AG04449 (cell line): ENCODE measurements around the gene TMED10.
A peak's percentile ranks its signal among the peaks of the same experiment; 100 is the strongest.

Experiments used
- CTCF ChIA-PET: fragments of 350-600 bp; formaldehyde crosslinking; extraction: SDS; loops from one replicate; lab custom pipeline; 2021; ENCODE audit warnings: antibody characterized with exemption; lab: Yijun Ruan, JAX
- POLR2A ChIA-PET: fragments of 400-600, 350-600 bp; formaldehyde crosslinking; extraction: SDS; loops from one replicate; lab custom pipeline; 2020; ENCODE audit warnings: antibody characterized with exemption, inconsistent platforms; lab: Yijun Ruan, JAX
- DNase-seq: peaks from one replicate; pipeline ENCODE4 v3.0.0-alpha.2; 2010; ENCODE audit warnings: low read depth, low spot score
- H3K4me3 ChIP-seq: 2 replicates; pipeline ENCODE4 v1.5.1; 2011; ENCODE audit warnings: low read depth, mild to moderate bottlenecking, control low read depth, low read length
- TF ChIP-seq, protein P1 (sequence below): IDR thresholded peaks from one replicate; pipeline ENCODE4 v1.5.1; 2011; ENCODE audit warnings: mild to moderate bottlenecking, moderate library complexity, low read length, control low read depth, inconsistent platforms; ENCODE audit not compliant: insufficient read depth; ENCODE audit errors: missing control alignments

Gene TMED10

DNA sequence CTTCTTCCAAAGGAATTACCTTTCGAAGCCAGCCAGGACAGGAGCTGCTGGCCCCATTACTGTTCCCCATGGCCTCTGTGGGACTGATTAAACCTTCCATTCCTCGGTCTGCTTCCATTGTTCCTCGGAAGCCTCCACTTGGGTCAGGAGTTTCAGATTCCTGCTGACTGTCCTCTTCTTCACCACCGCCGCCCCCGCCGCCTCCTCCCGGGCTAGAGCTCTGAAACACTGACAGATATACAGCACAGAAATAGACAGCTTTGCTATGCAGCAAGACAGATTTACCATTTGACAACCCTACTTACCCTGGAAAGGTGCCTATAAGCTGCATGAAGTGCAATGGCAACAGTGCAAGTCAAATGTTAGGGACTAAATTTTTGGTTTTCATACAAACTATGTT, 85.2 kb downstream of the TMED10 start:
- no peak for DNase-seq
- TF ChIP-seq, protein P1, sequence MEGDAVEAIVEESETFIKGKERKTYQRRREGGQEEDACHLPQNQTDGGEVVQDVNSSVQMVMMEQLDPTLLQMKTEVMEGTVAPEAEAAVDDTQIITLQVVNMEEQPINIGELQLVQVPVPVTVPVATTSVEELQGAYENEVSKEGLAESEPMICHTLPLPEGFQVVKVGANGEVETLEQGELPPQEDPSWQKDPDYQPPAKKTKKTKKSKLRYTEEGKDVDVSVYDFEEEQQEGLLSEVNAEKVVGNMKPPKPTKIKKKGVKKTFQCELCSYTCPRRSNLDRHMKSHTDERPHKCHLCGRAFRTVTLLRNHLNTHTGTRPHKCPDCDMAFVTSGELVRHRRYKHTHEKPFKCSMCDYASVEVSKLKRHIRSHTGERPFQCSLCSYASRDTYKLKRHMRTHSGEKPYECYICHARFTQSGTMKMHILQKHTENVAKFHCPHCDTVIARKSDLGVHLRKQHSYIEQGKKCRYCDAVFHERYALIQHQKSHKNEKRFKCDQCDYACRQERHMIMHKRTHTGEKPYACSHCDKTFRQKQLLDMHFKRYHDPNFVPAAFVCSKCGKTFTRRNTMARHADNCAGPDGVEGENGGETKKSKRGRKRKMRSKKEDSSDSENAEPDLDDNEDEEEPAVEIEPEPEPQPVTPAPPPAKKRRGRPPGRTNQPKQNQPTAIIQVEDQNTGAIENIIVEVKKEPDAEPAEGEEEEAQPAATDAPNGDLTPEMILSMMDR: no peak
- ChIA-PET POLR2A (no interaction called here), CTCF (interaction anchor here (1.1 to 12.6 kb wide), 13 partner anchors 9 to 231 kb away, joined by 3 to 296 read pairs (median 8); partner anchors contain the start of genes PGF and ZC2HC1C)
- no peak overlapping the region for H3K4me3 ChIP-seq

DNA sequence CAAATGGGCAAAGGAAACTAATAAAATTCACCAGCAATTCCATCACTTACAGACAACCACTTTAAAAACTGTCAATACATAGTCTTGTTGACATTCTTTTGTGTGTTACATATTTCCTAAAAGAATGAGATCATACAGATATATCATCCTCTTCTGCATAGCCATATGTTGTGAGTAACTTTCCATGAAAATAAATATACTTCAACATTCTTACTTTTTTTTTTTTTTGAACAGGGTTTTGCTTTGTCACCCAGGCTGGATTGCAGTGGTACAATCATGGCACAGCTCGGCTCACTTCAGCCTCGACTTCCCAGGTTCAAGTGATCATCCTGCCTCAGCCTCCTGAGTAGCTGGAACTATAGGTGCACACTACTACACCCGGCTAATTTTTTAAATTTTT, 86.1 kb downstream of the TMED10 start:
- TF ChIP-seq, protein P1: no peak

DNA sequence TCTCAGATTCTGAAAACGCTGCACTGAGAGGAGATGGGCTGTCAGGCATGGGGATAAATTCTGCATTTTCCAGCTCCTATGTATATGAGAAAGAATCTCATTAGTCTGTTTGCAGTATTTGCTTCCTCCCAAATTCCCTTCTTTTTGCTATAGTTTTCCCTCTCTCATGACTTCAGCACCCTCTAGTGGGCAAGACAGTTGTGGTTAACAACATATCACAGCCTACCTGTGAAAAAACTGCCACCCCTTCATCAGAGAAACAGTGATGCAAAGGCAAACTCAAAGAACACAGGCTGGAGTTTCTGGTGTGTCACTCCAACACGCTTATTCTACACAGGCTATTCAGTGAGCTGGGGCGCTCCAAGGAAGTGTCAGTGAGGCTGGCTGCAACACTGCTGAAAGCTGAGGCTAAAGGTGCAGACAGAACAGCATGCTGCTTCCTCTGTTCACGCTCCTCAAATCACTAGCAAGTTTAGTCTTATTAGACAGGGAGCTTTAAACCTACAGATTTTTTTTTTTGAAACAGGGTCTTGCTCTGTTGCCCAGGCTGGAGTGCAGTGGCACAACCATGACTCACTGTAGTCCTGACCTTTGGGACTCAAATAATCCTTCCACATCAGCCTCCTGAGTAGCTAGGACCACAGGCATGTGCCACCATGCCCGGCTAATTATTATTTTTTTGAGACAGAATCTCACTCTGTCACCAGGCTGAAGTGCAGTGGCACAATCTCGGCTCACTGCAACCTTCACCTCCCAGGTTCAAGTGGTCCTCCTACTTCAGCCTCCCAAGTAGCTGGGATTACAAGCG, 87.6 kb downstream of the TMED10 start:
- DNase-seq: no peak
- no peak overlapping the region for H3K4me3 ChIP-seq
- POLR2A ChIA-PET: no interaction called here
- TF ChIP-seq, protein P1: peak; percentile 60
- CTCF ChIA-PET: interaction anchor here (0.6 to 12.6 kb wide), 59 partner anchors 8 to 480 kb away, joined by 3 to 296 read pairs (median 6); partner anchors contain the start of genes ACYP1, MLH3, PGF and PROX2

More for the DNA sequence above, 86.1 kb downstream of the TMED10 start:
- no peak overlapping the region for H3K4me3 ChIP-seq
- ChIA-PET CTCF (interaction anchor here (0.9 to 12.6 kb wide), 20 partner anchors 10 to 231 kb away, joined by 3 to 296 read pairs (median 14); partner anchors contain the start of genes PGF, RPS6KL1 and ZC2HC1C), POLR2A (interaction anchor here (0.7 kb wide), 1 partner anchor 36 kb away, joined by 4 read pairs; the partner anchor contains the start of gene NEK9)
- DNase-seq: no peak

DNA sequence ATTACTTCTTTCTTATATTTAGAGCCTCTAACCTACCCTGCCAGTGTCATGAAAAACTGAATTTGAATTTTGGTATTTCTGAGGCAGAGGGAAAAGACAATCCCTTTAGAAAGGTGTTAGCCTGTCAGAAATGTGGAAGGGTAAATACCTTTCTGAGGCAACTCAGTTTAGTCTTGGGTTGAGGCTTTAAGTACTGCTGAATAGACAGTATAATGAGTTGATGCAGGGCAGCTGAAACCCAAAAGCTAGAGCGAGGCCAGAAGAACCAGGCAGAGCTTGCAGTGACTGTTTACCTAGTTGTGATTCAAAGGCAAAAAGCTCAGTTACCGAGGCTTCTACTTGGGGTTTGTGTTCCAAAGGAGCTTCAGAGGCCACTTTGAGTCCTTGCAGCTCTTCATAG, 88.3 kb downstream of the TMED10 start:
- DNase-seq: no peak
- ChIA-PET POLR2A (no interaction called here), CTCF (interaction anchor here (0.6 to 12.6 kb wide), 53 partner anchors 8 to 271 kb away, joined by 3 to 296 read pairs (median 8); partner anchors contain the start of genes ACYP1, MLH3, PGF and RPS6KL1)
- TF ChIP-seq, protein P1: no peak
- H3K4me3 ChIP-seq: no peak overlapping the region

DNA sequence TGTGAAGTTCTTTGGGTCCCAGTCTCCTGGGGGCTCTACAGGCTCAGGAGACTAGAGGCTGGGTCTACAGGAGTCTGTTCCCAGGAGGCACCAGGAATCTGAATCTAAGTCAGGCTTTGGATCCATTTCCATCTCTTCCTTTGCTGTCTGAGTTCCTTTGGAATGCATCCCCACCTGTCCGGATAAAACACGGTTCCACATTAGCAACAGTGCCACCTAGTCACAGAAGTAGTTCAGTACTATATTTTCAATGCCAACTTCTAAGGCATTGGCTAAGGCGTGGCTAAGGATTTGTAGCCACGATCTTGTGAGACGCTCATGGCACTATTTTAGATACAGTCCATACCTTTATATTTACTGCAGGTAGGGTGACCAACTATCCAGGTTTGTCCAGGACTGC, 91.9 kb downstream of the TMED10 start:
- ChIA-PET POLR2A (no interaction called here), CTCF (interaction anchor here (1.0 to 8.3 kb wide), 3 partner anchors 20 to 164 kb away, joined by 3 to 182 read pairs (median 4); partner anchors contain the start of gene PGF)
- no peak overlapping the region for H3K4me3 ChIP-seq
- TF ChIP-seq, protein P1: no peak
- no peak for DNase-seq

DNA sequence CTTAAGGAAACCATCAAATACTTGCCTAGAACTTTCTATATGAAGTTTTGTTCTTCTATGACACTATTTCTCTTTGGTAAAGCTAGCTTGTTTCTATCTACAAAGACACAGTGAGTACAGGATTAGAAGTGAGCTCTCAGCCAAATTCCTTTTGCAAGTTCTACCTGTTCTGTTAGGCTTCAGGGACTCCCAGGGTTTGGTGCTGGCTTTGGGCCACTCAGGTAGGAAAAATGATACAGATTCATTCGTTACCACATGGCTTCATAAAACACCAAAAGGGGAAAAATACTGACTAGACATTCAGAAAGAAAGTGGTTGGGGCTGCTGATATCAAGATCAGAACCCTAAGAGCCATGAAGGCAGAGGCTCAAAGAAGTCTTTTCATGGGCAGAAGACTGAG, 93.1 kb downstream of the TMED10 start:
- POLR2A ChIA-PET: no interaction called here
- H3K4me3 ChIP-seq: no peak overlapping the region
- TF ChIP-seq, protein P1: no peak
- DNase-seq: no peak
- CTCF ChIA-PET: interaction anchor here (0.9 to 2.0 kb wide), 9 partner anchors 9 to 222 kb away, joined by 3 to 6 read pairs (median 3); no protein-coding TSS in a partner anchor
